Measurements from ENCODE around the gene TMEM88.

Gene TMEM88

DNA sequence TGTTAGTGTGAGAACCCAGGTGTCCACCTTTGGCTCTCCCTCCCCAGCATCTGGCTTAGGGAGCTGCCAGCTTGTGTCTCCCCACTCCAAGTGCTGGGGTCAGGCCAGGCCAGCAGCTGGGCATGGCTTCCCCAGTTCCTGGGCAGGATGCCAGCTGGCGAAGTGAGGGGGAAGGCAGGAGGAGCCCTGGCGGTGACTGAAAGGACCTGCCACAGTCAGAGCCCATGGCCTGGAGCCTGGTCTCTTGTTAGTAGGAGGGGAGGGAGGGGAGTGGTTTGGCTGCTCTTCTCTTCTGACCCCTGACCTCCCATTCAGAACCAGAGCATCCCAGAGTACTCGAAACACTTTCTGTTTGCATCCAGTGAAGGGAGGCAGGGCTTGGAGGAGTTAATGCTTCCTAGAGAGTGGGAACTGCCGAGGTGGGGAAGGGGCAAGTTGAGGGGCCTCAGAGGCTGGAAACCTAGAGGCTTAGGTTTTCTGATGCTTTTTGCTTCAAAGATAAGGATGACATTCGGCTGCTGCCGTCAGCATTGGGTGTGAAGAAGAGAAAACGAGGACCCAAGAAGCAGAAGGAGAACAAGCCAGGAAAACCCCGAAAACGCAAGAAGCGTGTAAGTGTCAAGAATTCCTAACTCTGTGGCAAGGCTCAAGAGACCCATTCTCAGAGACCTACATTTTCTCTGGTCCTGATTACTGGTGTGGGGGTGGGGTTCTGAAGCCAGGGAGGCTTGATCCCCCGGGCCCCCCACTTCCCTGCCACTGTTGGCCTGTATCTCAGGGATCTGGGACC lies 34.5 kb downstream of the TMEM88 start:
- peak; percentile 94 for DNase-seq (ENCODE audit: low read depth)
- TF ChIP-seq, protein P1, sequence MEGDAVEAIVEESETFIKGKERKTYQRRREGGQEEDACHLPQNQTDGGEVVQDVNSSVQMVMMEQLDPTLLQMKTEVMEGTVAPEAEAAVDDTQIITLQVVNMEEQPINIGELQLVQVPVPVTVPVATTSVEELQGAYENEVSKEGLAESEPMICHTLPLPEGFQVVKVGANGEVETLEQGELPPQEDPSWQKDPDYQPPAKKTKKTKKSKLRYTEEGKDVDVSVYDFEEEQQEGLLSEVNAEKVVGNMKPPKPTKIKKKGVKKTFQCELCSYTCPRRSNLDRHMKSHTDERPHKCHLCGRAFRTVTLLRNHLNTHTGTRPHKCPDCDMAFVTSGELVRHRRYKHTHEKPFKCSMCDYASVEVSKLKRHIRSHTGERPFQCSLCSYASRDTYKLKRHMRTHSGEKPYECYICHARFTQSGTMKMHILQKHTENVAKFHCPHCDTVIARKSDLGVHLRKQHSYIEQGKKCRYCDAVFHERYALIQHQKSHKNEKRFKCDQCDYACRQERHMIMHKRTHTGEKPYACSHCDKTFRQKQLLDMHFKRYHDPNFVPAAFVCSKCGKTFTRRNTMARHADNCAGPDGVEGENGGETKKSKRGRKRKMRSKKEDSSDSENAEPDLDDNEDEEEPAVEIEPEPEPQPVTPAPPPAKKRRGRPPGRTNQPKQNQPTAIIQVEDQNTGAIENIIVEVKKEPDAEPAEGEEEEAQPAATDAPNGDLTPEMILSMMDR (conservative IDR thresholded peaks at IDR 0.05; ENCODE audit: low read length): peak; percentile 44
- peak overlapping the region; percentile 30 for H3K4me3 ChIP-seq (ENCODE audit: low read length)

DNA sequence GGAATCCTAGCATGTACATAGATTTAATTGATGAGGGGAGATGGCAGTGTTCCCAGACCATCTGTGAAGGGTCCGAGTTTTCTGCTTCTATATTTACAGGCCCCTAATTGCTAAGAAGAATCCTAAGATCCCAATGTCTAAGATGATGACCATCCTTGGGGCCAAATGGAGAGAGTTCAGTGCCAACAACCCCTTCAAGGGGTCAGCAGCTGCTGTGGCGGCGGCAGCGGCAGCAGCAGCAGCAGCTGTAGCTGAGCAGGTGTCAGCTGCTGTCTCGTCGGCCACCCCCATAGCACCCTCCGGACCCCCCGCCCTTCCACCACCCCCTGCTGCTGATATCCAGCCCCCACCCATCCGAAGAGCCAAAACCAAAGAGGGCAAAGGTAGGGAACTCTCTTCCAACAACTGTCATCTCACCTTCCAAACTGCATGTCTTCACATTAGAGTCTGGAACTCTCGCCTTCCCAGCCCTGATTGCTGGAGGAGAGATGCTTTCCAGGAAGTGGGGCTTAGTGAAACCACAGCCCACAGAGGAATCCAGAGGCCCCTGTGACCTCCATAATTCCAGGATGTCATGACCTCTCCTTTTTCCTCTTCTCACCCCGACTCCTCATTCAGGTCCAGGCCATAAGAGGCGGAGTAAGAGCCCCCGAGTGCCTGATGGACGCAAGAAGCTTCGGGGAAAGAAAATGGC lies 38.5 kb downstream of the TMEM88 start:
- DNase-seq (ENCODE audit: low read depth): no peak
- TF ChIP-seq, protein P1 (conservative IDR thresholded peaks at IDR 0.05; ENCODE audit: low read length): no peak
- H3K4me3 ChIP-seq (ENCODE audit: low read length): no peak overlapping the region

DNA sequence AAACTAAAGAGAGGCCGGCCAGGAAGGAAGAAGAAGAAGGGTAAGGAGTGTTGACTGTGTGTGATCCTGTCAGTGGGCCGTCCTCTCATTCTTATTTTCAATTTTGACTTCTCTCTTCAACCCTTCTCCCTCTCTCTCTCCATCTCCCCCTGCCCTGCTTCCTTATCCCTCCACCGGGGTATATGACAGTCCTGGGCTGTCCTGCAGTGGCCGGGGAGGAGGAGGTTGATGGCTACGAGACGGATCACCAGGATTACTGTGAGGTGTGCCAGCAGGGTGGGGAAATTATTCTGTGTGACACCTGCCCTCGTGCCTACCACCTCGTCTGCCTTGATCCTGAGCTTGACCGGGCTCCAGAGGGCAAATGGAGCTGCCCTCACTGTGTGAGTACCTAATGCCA lies 39.4 kb downstream of the TMEM88 start:
- DNase-seq (ENCODE audit: low read depth): no peak
- no peak overlapping the region for H3K4me3 ChIP-seq (ENCODE audit: low read length)
- TF ChIP-seq, protein P1 (conservative IDR thresholded peaks at IDR 0.05; ENCODE audit: low read length): no peak

DNA sequence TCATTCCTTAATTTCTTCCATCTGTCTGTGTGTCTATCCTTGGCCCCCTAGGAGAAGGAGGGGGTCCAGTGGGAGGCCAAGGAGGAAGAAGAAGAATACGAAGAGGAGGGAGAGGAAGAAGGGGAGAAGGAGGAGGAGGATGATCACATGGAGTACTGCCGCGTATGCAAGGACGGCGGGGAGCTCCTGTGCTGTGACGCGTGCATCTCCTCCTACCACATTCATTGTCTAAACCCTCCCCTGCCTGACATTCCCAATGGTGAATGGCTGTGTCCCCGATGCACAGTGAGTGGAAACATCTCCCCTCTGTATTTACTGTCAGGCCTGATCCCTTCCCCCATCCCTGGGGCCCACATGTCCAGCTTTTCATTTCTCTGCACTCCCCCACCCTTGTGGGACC lies 40.0 kb downstream of the TMEM88 start:
- TF ChIP-seq, protein P1 (conservative IDR thresholded peaks at IDR 0.05; ENCODE audit: low read length): no peak
- no peak overlapping the region for H3K4me3 ChIP-seq (ENCODE audit: low read length)
- no peak for DNase-seq (ENCODE audit: low read depth)

- TF ChIP-seq, protein P1 (conservative IDR thresholded peaks at IDR 0.05; ENCODE audit: low read length): no peak
- no peak for DNase-seq (ENCODE audit: low read depth)
- no peak overlapping the region for H3K4me3 ChIP-seq (ENCODE audit: low read length)
Measured at GRCh38 chr17:7897090-7897489, 42.2 kb downstream of the TMEM88 start.

GRCh38 chr17:7897773-7898172 lies 42.9 kb downstream of the TMEM88 start:
- H3K4me3 ChIP-seq (ENCODE audit: low read length): no peak overlapping the region
- peak; percentile 66 for DNase-seq (ENCODE audit: low read depth)
- TF ChIP-seq, protein P1 (conservative IDR thresholded peaks at IDR 0.05; ENCODE audit: low read length): peak; percentile 59

All from AG10803 (cell line).